ENCODE measurements around the gene LY6G5C. TPM values are rescaled to one million over a fixed set of nuclear protein-coding genes. Genes with fewer than 3 reads are reported as not detected.

The LY6G5C gene
- total and polyA plus RNA-seq, 9 of the 15 experiments (the other 6 are each of a cell fraction or from before 2014, with no cell fraction given): 0.10 to 0.67 (median 0.46) TPM; not detected in 4

- no peak for TF ChIP-seq CUX1 (CRISPR knock-in tag; IDR thresholded peaks at IDR 0.05)
- no peak for TF ChIP-seq ZNF175 (CRISPR knock-in tag; IDR thresholded peaks at IDR 0.05; ENCODE audit: low read depth)
- TF ChIP-seq ZC3H11A (IDR thresholded peaks at IDR 0.05; ENCODE audit: low read depth, low read length): no peak
- peak; percentile 55; the same call in 1 of the 2 replicates for TF ChIP-seq ZBTB7A (IDR thresholded peaks at IDR 0.05; ENCODE audit: borderline replicate concordance, control insufficient read depth, low read depth, low read length)
- TF ChIP-seq OTX1 (CRISPR knock-in tag; IDR thresholded peaks at IDR 0.05): peak; percentile 9; the same call in 1 of the 2 replicates
- no peak for TF ChIP-seq ARID3A (IDR thresholded peaks at IDR 0.05; ENCODE audit: borderline replicate concordance, low read depth, low read length)
- no peak for TF ChIP-seq ILK (tag; IDR thresholded peaks at IDR 0.05; ENCODE audit: borderline replicate concordance, low read depth)
- no peak for TF ChIP-seq MNT (conservative IDR thresholded peaks at IDR 0.05)
- peak; percentile 40; the same call in 1 of the 2 replicates for TF ChIP-seq FOXK1 (CRISPR knock-in tag; IDR thresholded peaks at IDR 0.05; ENCODE audit: borderline replicate concordance)
- no peak for TF ChIP-seq IRF1 (CRISPR knock-in tag; IDR thresholded peaks at IDR 0.05; ENCODE audit: borderline replicate concordance)
- peak; percentile 70; the same call in 1 of the 2 replicates for TF ChIP-seq HBP1 (CRISPR knock-in tag; IDR thresholded peaks at IDR 0.05)
- TF ChIP-seq SAFB (IDR thresholded peaks at IDR 0.05; ENCODE audit: borderline replicate concordance, low read depth, low read length): no peak
- TF ChIP-seq ELF4 (CRISPR knock-in tag; IDR thresholded peaks at IDR 0.05): 0 out of 2 replicates have a peak, but pooled peaks have one; percentile 19
- no peak for TF ChIP-seq PTTG1 (tag; IDR thresholded peaks at IDR 0.05; ENCODE audit: low read depth)
- no peak for TF ChIP-seq RBFOX2 (IDR thresholded peaks at IDR 0.05; ENCODE audit: low read depth, low read length)
These were observed 46.3 kb upstream of the LY6G5C start (continued) for GRCh38 chr6:31727034-31727716.
